ENCODE data around the gene CTBS. TPM values are rescaled to one million over a fixed set of nuclear protein-coding genes. Genes with fewer than 3 reads are reported as not detected.
"Not testable (repeated sequence)": the region's sequence is repeated elsewhere in the genome, so short reads cannot be mapped to it uniquely, and the experiment has no call there.

Gene CTBS, protein sequence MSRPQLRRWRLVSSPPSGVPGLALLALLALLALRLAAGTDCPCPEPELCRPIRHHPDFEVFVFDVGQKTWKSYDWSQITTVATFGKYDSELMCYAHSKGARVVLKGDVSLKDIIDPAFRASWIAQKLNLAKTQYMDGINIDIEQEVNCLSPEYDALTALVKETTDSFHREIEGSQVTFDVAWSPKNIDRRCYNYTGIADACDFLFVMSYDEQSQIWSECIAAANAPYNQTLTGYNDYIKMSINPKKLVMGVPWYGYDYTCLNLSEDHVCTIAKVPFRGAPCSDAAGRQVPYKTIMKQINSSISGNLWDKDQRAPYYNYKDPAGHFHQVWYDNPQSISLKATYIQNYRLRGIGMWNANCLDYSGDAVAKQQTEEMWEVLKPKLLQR
- total RNA-seq, result 3.1 and 4.6 TPM in 2 replicates

DNA sequence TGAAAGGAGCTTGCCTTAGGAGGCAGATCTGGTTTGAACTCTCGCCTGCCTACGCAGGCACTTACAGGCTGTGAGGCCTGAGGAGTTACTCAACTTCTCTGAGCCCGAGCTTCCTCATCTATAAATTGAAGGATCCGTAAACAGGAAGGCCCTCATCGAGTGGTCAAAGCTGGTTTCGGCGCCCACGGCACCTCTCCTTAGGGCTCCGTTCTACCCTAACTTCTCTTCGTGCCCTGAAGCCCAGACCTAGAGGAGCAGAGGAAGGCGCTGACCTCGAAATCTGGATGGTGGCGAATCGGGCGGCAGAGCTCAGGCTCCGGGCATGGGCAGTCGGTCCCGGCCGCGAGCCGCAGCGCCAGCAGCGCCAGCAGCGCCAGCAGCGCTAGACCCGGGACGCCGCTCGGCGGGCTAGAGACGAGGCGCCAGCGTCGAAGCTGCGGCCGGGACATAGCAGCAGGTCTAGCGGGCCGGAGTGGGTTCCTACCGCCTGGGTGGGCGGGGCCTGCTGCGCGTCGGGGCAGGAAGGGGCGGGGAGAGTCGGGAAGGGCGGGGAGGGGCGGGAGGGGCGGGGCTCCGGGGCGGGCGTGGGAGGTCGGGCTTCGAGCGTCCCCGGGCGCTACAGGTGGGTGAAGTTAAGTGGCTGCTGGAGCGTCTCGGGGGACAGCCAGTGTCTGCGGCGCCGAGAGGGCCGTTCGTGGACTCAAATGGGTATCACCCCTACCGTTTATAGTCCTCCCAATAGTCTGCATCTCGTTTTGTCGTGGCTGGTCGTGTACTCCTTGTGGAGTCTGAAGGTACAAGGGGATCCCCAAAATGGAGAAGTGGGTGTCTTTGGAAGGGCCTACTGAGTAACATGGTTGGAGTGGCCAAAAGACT, at the start of gene CTBS:
CTBS (minus strand) TSS at position 474 of the 876 bp plus-strand sequence; CDS start at position 449, 25 bp downstream.
- peak; percentile 91 to 93 for DNase-seq (ENCODE audit: low read depth in 2 of 2)

DNA sequence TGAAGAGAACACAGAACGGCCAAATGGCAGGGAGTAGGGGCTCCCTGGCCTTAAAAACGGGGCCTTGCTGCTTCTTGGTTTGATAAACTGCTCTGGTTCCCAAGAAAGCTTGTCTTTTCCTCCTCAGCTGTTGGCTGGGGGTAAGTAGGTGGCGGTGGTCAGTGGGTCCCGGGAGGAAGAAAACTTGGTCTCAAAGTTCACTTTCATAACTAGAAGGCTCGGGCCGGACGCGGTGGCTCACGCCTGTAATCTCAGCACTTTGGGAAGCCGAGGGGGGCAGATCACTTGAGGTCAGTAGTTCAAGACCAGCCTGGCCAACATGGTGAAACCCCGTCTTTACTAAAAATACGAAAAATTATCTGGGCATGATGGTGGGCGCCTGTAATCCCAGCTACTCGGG, 47.3 kb upstream of the CTBS start:
- DNase-seq (ENCODE audit: low read depth in 2 of 2), result no peak

DNA sequence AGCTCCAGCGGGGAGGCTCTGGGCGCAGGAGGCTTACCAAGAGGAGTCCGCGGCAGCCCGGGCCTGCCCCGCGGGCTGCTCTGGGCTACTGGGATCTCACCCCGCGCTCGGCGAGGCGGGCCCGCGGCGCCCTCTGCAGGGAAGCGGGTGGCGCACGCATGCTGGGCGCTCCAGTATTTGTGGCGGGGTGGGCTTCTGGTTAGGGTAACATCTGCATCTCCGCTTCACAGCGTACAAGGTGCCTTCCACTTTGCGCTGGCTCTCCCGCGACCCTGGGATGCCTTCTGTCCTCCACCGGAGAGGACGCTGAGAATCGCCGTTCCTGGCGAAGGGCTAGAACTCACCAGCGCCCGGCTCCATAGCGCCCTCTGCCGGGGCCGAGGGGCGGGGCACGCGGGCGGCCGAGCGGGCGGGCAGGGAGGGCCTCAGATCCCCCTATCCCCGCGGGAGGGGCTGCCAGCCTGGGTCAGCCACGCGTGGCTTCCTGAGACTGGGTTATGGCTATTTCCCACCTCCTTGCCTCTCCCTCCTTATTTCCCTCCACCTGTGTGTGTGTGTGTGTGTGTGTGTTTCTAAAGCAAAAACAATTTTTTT, 46.6 kb upstream of the CTBS start:
- DNase-seq (ENCODE audit: low read depth in 2 of 2), result peak; percentile 56 to 76

DNA sequence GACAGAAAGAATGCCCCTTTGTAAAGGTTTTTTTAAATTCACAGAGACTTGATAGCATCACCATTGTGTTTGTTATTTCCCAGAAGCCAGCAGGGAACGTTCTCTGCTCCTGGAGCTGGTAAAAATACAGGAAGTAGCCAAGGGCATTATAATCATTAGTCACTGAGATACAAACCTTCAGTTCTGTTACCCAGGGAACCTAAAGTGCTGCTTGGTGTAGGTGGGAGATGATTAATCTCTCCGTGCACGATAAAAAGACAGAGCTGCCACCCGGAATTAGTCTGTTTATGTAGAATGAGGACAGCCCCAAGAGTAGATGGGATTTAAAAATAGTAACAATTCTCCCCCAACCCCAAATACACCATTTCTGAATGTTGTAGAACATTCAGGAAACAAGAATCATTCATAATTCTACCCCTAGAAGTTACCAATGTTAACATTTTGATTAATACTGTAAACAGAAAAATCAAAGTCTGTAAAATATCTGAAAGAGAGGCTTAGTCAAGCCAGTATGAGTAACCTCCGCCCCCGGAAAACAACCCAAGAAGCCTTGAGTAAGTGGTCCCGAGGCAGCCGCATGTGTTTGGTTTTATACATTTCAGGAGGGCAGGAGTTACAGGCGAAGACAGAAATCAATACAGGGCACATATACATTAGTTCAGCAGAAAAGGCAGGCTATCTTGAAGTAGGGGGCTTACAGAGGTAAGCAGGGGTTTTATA, 45.3 kb upstream of the CTBS start:
- peak; percentile 40 to 92 for DNase-seq (ENCODE audit: low read depth in 2 of 2)

DNA sequence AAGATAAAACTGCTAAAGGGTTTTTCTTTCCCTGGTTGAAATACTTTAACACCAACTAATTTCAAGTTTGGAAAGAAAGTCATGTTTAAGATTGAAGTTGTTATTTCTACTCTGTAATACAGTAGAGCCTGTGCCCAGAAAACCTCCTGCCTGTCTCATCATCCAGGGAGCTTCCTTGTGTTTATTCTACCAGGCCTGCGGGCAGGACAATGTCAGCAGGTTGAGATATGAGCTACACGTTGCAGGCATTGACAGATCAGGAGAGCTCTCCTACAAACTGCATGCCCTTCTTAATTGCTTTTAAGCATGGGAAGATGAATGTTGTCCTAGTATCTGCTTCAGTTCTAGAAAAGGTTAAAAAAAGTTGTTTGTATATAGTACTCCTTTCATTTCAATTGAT, 43.1 kb upstream of the CTBS start:
- no peak for DNase-seq (ENCODE audit: low read depth in 2 of 2)

DNA sequence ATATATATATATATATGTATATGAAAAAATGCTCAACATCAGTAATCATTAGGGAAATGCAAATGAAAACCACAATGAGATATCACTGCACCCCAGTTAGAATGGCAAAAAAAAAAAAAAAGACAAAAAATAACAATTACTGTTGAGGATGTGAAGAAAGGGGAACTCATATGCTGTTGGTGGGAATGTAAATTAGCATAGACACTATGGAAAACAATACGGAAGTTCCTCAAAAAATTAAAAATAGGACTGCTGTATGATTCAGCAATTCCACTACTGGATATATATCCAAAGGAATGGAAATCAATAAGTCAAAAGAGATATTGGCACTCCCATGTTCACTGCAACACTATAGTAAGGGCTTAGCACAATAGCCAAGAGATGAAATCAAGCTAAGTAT, 41.5 kb upstream of the CTBS start:
- DNase-seq (ENCODE audit: low read depth in 2 of 2), result no peak

DNA sequence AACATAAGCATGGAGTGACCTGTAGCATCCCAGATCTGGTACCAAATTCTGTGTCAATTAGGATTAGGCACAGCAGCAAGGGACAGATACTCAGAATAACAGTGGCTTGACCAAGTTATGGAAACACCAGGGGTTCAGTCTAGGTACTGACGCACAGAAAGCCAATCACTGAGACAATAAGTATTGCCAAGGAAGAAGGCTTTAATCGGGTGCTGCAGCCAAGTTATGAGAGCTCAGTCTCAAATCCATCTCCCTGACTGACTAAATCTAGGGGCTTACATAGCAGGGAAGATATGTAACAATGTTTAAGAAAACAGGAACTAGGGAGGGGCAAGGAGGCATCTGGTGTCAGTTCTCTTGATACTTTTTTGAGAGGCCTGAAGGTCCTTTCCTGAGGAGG, 39.6 kb upstream of the CTBS start:
- DNase-seq (ENCODE audit: low read depth in 2 of 2), result no peak

DNA sequence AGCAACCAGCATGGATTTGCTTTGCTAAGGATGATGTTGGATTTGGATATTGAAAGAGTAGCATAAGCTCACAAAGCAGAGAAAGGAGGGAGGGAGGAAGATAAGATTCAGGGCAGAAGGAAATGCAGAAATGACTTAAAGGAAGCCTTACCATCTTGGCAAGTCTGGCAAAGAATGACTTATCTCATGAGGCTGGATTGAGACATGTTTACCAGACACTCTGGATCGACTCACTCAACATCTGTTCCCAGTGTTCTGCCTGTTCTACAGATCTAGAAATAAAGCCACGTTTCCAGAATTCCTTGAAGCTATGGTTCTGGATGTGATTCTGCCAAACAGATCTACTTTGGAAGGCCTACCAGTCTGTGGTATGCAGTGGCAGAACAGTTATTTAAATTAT, 38.8 kb upstream of the CTBS start:
- peak in 1 of 2 donors; percentile 20 for DNase-seq (ENCODE audit: low read depth in 2 of 2)

DNA sequence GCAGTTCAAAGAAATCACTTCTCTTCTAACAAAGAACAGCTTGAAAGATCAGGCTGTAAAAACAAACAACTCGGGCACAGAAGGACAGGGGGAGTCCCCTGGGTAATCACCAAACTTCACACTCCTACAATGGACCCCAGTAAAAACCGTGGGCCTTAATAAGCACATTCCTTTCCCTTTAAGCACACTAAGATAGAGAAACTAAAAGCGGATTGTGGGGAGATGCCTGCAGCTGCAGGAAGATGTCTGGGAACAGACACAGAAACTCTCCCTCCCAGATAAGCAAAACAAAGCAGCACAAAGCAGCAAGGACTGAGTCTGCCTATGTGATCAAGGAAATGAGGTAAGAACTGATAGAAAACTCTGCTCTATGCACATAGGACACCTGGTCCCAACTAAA, 37.6 kb upstream of the CTBS start:
- peak in 1 of 2 donors; percentile 70 for DNase-seq (ENCODE audit: low read depth in 2 of 2)

DNA sequence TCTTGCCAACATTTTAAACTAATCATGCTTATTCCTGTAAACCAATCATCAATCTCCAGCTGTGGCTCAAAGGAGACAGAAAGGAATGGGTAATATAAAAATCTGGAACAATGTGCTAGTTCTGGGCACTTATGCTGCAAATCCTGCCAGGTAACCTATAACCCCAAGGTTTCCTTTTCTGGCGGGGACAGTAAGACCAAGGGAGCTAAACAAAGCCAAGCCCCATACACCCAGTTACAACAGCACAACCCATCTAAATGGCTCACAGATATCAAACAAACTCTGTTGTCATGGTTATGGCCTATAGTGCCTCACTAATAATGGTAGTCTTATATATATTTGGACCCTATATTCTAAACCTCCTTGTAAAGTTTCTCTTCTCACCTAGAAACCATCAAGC, 36.9 kb upstream of the CTBS start:
- DNase-seq (ENCODE audit: low read depth in 2 of 2), result peak in 1 of 2 donors; percentile 22

DNA sequence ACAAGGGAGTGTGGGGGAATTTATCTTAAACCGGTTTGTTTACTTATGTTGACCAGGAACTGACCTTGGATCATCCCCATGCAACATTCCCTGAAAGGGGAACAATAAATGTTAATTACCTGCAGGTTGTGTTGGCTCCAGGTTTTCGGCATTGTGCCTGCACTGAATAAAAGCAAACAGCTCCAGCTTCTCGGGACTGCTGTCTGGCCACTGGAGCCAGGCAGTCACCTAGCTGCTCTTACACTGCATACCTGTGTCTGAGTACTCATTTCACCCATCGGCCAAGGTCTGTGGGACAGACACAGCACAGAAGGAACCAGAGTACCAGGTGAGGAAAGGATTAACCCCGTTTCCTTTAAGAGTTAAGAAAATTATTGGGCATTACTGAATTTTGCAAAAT, 32.7 kb upstream of the CTBS start:
- DNase-seq (ENCODE audit: low read depth in 2 of 2), result no peak

DNA sequence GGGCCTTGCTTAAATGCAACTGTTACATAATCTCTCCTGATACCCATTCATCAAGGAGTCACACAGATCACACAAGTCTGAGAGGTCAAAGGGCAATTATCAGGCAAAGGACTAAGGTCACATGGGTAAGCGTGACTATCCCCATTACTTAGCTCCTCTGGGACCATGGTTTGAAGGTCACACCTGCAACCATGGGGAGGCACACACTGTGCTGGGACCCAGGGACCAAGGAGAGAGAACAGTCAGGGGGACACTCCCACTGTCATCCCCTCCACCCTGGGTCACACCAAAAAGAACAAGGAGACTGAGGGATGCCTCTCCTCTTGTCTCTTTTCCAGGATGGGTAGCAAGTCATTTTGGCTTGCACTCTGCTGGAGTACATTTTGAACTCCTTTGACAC, 30.9 kb upstream of the CTBS start:
- DNase-seq (ENCODE audit: low read depth in 2 of 2), result no peak

DNA sequence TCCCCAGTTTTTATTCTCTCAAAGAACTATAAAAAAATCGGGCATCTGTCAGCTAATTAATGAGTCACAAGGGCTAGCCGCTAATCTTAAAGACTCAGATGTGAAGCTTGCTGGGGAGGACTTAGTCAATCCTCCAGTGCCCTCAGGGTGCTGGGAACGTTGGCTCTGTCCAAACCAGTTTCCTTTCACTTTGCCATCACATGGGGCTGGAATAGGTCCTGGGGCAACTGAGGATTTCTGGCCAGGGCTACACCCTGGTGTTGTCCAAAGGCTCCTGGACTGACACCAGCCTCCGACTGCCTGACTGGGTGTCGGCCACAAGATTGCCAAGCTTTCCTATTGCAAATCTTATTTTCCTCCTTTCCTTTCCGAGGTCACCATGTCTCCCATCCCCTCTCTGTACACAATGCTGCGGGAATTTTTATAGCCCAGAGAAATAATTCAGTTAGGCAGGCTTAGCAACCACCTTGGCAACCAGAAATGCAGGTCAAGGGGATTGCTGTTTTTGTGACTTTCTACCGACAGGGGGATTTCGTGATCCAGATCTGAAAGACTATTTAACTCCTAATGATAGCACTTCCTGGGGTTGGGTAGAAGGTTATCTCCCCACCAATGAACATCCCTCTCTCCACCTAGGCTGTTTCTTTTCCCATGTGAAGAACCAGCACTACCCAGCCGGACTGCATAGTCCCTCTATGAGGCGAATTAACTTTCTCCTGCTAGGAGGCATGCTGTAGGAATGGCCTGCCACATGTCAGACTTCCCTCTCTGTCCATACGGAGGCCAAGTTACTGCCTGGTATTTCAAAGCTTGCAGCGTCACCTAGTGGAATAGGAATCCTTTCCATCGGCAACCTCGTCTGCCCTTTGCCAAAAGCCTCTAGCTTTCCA, 29.9 kb upstream of the CTBS start:
- peak; percentile 37 to 94 for DNase-seq (ENCODE audit: low read depth in 2 of 2)

DNA sequence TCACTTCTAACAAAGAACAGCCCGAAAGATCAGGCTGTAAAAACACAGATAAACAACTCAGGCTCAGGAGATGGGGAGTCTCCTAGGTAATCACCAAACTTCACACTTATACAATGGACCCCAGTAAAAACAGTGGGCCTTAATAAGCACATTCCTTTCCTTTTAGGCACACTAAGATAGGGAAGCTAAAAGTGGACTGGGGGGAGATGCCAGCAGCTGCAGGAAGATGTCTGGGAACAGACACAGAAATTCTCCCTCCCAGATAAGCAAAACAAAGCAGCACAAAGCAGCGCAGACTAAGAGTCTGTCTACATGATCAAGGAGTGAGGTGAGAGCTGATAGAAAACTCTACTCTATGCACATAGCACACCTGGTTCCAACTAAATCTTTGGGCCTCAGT, 29.0 kb upstream of the CTBS start:
- peak in 1 of 2 donors; percentile 60 for DNase-seq (ENCODE audit: low read depth in 2 of 2)

DNA sequence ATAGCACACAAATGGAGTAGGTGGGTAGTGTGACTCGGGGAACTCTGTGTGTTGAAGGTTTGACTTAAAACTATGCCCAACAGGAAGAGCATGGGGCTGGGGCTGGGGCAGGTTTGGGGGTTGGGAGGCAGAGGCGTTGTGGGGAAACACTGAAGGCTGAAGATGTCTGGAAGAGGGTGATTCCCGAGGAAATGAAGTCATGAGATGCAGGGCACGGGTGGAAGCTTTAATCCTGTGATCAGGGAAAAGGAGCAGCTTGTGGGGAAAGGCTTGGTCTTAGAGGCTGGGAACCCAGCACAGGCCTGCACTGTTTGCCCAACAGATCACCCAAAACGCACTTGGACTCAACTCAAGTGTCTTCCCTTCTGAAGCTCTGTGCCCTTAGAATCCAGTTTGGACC, 26.6 kb upstream of the CTBS start:
- peak in 1 of 2 donors; percentile 69 for DNase-seq (ENCODE audit: low read depth in 2 of 2)

DNA sequence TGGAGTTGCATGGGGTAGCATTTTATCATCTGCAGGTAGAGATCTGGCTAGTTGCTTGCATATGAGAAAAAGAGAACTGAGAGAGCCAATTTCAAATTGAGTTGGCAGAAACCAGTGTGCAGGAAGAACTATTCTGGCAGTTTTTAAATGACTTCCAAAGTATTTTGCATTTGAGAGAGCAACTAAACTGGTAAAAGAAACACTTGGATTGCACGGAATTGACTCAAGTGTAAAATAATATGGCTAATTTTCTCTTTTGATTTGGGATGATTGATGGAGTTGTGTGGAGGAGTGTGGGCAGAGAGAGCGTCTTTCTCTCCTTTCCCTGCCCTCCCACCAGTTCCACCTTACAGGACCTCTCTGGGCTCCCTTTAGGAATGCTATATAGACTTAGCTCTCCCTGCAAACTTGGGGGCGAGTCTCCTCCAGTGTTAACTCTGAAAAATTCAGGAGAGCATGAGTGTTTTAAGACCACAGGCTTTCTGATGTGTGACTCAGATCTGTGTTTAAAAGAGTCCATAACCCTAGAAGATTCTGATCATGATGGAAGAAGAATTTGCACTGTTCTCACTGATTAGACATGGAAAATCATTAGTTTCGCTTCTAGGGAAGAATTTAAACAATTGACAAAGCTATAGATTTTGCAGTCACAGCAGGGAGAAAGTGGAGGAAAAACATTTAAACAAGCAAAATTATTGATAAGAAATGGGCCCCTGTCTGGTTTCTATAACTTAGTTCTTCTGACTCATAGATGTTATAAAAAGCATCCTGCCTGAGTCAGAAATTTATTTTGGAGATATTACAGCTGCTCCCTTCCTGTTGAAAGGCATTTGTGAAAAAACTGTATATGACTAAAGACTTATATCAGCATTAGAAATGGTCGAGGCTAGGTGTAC, 24.9 kb upstream of the CTBS start:
- DNase-seq (ENCODE audit: low read depth in 2 of 2), result peak; percentile 29 to 86

DNA sequence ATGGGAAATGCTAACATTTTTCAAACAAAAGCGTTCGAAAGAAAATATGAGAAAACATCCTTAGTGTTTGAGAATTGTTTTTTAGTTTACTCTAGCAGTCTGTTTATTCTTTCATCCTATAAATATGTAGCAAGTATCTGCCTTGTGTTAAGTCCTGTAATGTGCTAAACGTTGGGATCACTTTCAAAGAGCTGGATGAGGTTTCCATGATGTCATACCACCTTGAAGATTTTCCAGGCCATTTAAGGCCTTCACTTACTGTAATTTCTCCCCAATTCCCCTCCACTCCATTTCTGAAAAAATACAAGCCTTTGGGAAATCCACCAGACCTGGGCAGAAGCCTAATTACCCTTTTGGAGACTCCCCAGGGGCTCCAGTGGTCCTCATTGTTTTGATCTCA, 24.2 kb upstream of the CTBS start:
- DNase-seq (ENCODE audit: low read depth in 2 of 2), result no peak

DNA sequence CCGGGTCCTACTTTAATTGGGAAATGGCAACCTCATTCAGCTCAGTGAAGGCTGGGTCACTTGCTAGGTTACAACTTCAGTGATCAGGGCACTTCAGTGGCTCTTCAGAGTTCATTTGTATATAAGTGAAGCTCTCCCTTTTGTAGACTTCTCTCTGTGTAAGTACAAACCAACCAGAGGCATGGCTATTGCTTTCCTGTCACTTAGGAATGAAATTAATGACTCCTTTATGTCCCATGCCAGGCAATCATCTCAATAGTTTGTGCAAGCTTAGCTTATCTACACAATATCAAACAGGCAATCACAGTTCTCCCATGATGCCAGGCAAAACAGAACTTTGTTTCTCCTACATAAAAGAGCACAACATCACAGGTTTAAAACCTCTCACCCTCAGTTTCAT, 22.8 kb upstream of the CTBS start:
- DNase-seq (ENCODE audit: low read depth in 2 of 2), result no peak

DNA sequence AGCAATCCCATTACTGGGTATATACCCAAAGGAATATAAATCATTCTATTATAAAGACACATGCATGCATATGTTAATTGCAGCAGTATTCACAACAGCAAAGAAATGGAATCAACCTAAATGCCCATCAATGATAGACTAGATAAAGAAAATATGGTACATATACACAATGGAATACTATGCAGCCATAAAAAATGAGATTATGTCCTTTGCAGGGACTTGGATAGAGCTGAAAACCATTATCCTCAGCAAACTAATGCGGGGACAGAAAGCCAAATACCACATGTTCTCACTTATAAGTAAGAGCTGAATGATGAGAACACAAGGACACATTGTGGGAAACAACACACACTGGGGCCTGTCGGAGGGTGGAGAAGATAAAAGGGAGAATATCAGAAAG, 20.7 kb upstream of the CTBS start:
- DNase-seq (ENCODE audit: low read depth in 2 of 2), result not testable (repeated sequence)

DNA sequence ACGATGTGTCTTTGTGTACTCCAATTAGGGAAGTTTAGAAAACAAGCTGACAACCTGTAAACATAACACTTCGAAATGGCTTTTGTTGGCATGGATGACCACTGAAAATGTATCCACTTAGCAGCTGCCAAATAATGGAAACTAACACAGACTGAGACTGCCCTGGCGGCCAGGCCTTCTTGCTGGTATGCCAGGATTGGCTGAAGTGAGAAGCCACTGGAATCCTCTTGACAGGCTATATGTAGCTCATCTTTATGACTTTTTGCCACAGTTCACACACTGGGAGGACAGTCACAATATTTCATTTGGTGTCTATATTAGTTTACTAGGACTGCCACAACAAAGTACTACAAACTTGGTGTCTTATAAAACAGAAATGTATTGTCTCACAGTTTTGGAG, 12.9 kb upstream of the CTBS start:
- DNase-seq (ENCODE audit: low read depth in 2 of 2), result no peak
